ENCODE data around the gene TTC8. TPM values are rescaled to one million over a fixed set of nuclear protein-coding genes. Genes with fewer than 3 reads are reported as not detected.

Gene TTC8
- total RNA-seq, 1 donor = 28.1 TPM

DNA sequence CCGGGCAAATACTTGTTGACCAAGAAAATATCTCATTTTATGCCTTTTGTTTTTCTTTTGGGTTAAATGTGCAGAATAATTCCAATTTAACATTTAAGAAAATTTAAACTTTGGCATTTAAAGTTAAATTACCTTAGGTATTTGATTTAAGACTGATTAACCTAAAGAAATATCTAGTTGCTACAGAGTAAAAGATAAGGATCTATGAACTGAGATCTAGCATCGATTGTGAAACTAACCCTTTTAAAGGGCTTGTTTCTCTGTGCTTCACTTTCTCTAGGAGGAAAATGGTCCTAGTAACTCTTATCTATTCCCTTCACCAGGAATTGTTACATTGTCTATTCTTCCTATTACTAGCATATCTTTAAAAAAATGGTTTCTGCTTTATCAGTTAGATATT, 2.6 kb upstream of the TTC8 start:
- no peak overlapping the region for H3K4me3 ChIP-seq (ENCODE audit: low read depth, low read length)
- TF ChIP-seq, protein P1, sequence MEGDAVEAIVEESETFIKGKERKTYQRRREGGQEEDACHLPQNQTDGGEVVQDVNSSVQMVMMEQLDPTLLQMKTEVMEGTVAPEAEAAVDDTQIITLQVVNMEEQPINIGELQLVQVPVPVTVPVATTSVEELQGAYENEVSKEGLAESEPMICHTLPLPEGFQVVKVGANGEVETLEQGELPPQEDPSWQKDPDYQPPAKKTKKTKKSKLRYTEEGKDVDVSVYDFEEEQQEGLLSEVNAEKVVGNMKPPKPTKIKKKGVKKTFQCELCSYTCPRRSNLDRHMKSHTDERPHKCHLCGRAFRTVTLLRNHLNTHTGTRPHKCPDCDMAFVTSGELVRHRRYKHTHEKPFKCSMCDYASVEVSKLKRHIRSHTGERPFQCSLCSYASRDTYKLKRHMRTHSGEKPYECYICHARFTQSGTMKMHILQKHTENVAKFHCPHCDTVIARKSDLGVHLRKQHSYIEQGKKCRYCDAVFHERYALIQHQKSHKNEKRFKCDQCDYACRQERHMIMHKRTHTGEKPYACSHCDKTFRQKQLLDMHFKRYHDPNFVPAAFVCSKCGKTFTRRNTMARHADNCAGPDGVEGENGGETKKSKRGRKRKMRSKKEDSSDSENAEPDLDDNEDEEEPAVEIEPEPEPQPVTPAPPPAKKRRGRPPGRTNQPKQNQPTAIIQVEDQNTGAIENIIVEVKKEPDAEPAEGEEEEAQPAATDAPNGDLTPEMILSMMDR (IDR thresholded peaks at IDR 0.05; ENCODE audit: insufficient read depth, low read depth, low read length) = no peak
- no peak for DNase-seq (ENCODE audit: low read depth)

DNA sequence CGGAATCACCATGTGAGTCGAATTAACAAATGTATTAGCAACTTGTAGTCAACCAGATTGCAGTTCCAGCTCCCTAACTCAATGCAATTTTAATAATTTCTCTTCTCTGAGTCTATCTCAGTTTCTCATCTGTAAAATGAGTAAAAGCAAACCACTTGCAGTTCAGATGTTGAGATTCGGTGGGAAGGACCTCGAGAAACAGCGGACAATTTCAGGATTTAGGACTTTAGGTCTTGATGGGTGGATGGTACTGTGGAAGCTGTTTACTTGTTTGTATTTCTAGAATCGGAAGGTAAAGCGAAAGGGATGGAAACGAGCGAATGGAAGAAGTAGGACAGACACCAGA, 510 bp upstream of the TTC8 start:
- TF ChIP-seq, protein P1 (IDR thresholded peaks at IDR 0.05; ENCODE audit: insufficient read depth, low read depth, low read length) = no peak
- no peak for DNase-seq (ENCODE audit: low read depth)
- peak overlapping the region; percentile 85 for H3K4me3 ChIP-seq (ENCODE audit: low read depth, low read length)

DNA sequence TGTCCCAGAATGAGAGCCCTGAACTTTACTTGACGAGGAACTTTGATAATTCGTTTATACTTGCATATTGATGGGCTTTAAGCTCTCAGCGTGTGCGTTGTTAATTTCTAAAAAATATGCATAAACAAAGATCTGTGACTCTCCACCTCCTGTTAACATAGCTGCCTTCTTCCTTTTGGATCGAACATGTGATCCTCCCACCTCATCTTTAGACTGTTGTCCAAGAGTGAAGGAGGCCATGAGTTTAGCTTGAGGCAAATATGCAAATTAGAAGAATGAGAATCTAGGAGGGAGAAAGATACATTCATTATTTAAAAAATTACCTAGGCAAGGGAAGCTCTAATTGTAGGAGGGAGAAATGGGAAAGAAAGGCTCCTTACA, 617 bp downstream of the TTC8 start:
- TF ChIP-seq, protein P1 (IDR thresholded peaks at IDR 0.05; ENCODE audit: insufficient read depth, low read depth, low read length) = no peak
- H3K4me3 ChIP-seq (ENCODE audit: low read depth, low read length) = peak overlapping the region; percentile 85
- peak; percentile 28 for DNase-seq (ENCODE audit: low read depth)

DNA sequence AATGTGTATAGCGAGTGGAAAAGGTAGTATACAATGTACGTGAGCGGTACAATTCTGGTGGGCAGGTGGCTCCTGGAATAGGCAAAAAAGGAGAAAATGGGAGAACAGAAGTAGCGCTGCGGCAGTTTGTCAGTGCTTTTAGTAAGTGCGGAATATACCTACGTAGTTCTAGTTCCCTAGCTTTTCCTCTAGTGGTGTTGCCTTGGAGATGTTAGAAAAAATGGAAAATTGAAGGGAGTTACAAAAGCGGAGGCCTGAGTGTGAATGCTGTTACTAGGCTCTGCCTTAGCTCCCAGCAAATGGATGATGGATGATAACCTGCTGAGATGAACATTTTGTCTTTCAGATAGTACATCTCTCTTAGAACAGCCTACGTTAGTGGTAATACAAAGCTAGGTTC, 1.1 kb downstream of the TTC8 start:
- TF ChIP-seq, protein P1 (IDR thresholded peaks at IDR 0.05; ENCODE audit: insufficient read depth, low read depth, low read length) = no peak
- peak overlapping the region; percentile 85 for H3K4me3 ChIP-seq (ENCODE audit: low read depth, low read length)
- DNase-seq (ENCODE audit: low read depth) = no peak

DNA sequence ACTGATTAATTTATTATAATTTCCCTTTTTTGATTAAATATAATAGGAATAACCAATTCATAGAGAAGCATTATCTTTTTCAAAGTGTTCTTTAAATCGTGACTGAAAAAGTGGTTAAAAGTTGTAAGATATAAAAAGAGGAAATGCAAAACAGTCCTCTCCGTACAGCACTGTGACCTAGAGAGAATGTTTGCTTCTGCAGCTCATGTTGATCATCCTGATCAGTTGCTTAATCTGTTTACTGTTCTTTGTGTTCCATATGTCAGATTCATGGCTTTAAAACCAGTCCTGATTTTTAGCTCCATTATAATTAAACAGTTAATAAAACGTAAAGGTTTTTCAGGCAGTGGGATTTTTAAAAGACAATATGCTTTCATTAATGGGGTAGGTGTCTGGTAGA, 4.7 kb downstream of the TTC8 start:
- TF ChIP-seq, protein P1 (IDR thresholded peaks at IDR 0.05; ENCODE audit: insufficient read depth, low read depth, low read length) = no peak
- peak; percentile 43 for DNase-seq (ENCODE audit: low read depth)
- no peak overlapping the region for H3K4me3 ChIP-seq (ENCODE audit: low read depth, low read length)

DNA sequence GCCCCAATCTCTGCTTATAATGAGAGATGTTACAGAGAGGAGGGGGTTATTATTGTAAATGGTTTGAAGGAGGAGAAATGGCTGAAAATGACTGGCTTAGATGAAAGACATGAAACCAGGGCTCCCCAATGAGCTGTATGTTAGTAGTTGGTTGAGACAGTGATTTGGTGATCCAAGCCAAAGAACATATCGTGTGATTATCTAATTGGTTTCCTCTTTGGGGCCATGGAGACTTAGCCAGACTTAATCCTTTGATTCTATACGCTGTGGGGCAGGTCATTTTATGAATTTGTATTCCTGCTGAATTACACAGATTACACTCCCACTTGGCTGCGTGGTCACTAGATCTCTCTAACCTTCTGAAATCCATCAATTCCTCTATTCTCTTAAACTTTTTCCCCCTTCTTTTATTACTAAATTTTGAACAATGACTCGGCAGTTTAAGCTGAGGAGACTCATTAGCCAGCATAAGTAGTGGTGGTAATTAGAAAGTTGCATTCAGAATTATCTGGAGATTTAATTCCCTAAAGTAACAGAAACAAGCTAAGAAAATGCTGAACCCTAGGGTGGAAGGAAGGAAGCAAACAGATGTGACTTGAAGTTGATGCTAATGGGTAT, 5.3 kb downstream of the TTC8 start:
- no peak for DNase-seq (ENCODE audit: low read depth)
- TF ChIP-seq, protein P1 (IDR thresholded peaks at IDR 0.05; ENCODE audit: insufficient read depth, low read depth, low read length) = no peak
- no peak overlapping the region for H3K4me3 ChIP-seq (ENCODE audit: low read depth, low read length)

DNA sequence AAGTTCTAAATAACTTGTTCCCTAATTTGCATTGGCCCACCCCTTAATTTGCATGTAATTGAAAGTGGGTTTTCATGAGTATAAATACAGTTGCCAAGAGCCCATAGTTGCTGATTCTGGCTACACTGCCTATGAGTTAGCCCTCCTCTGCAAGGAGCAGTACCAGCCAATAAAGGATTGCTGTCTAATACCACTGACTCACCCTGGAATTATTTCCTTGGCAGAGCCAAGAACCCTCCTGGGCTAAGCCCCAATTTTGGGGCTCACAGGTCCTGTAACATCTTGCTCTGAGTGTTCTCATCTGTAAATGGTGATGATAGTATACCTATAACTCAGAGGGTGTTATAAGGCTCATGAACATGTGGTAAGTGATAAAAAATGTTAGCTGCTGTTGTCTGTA, 6.8 kb downstream of the TTC8 start:
- TF ChIP-seq, protein P1 (IDR thresholded peaks at IDR 0.05; ENCODE audit: insufficient read depth, low read depth, low read length) = no peak
- DNase-seq (ENCODE audit: low read depth) = no peak

More for the DNA sequence above, 6.8 kb downstream of the TTC8 start:
- no peak overlapping the region for H3K4me3 ChIP-seq (ENCODE audit: low read depth, low read length)

Data from fibroblast of villous mesenchyme (primary cell).